GM21825 (cell line): ENCODE measurements around the gene STT3B.
"Not testable (repeated sequence)": the region's sequence is repeated elsewhere in the genome, so short reads cannot be mapped to it uniquely, and the experiment has no call there.

ENCODE experiments used
- ATAC-seq: cut with Tn5 transposase; IDR thresholded peaks from one replicate; pipeline ENCODE4 v1.9.1; 2021; ENCODE audit warnings: mild to moderate bottlenecking, moderate library complexity; ENCODE audit not compliant: unreplicated experiment

STT3B gene

GRCh38 chr3:31590650-31591049 is 57.9 kb downstream of the STT3B start:
- ATAC-seq = no peak

GRCh38 chr3:31592764-31593163 is 60.0 kb downstream of the STT3B start:
- no peak for ATAC-seq

GRCh38 chr3:31596176-31596575 is 63.5 kb downstream of the STT3B start:
- no peak for ATAC-seq

- ATAC-seq = no peak
Observed at GRCh38 chr3:31600431-31600830, 67.7 kb downstream of the STT3B start.

- ATAC-seq = not testable (repeated sequence)
Observed at GRCh38 chr3:31605333-31605732, 72.6 kb downstream of the STT3B start.

- no peak for ATAC-seq
Observed at GRCh38 chr3:31606453-31606852, 73.7 kb downstream of the STT3B start.

- ATAC-seq = no peak
Observed at GRCh38 chr3:31610700-31611275, 78.1 kb downstream of the STT3B start.

- ATAC-seq = no peak
Observed at GRCh38 chr3:31613177-31613576, 80.5 kb downstream of the STT3B start.

GRCh38 chr3:31613654-31614053 is 80.9 kb downstream of the STT3B start:
- ATAC-seq = no peak

- no peak for ATAC-seq
Observed at GRCh38 chr3:31614162-31614921, 81.6 kb downstream of the STT3B start.

- ATAC-seq = no peak
Observed at GRCh38 chr3:31615071-31615875, 82.5 kb downstream of the STT3B start.

GRCh38 chr3:31616711-31617110 is 84.0 kb downstream of the STT3B start:
- ATAC-seq = no peak

GRCh38 chr3:31620656-31621055 is 87.9 kb downstream of the STT3B start:
- ATAC-seq = peak; percentile 53

- no peak for ATAC-seq
Observed at GRCh38 chr3:31621314-31621713, 88.6 kb downstream of the STT3B start.

- ATAC-seq = peak; percentile 61
Observed at GRCh38 chr3:31622636-31623288, 90.0 kb downstream of the STT3B start.

- no peak for ATAC-seq
Observed at GRCh38 chr3:31624083-31624709, 91.5 kb downstream of the STT3B start.

GRCh38 chr3:31625358-31625757 is 92.6 kb downstream of the STT3B start:
- ATAC-seq = no peak

- ATAC-seq = no peak
Observed at GRCh38 chr3:31629054-31629453, 96.3 kb downstream of the STT3B start.

- ATAC-seq = no peak
Observed at GRCh38 chr3:31634476-31634875, 101.8 kb downstream of the STT3B start.

GRCh38 chr3:31635545-31635944 is 102.8 kb downstream of the STT3B start:
- no peak for ATAC-seq

- ATAC-seq = no peak
Observed at GRCh38 chr3:31636049-31636448, 103.3 kb downstream of the STT3B start.
